HL-60 (cell line): Measurements from ENCODE around the gene NOTCH3.

Experiments
- GABPA ChIP-seq: IDR thresholded peaks from 2 replicates; pipeline ENCODE4 v1.6.1; 2012; ENCODE audit warnings: low read depth
- POLR2AphosphoS5 ChIP-seq: IDR thresholded peaks from 2 replicates; pipeline ENCODE4 v1.6.1; 2012; ENCODE audit warnings: low read depth
- SPI1 ChIP-seq: IDR thresholded peaks from 2 replicates; pipeline ENCODE4 v1.6.1; 2012; ENCODE audit warnings: low read depth, mild to moderate bottlenecking, borderline replicate concordance
- TF ChIP-seq, protein P1 (sequence below): IDR thresholded peaks from one replicate; pipeline ENCODE4 v1.5.1; 2011; ENCODE audit warnings: low read length, control low read depth, inconsistent platforms; ENCODE audit not compliant: insufficient read depth
- TF ChIP-seq, protein P2 (sequence below): IDR thresholded peaks from 2 replicates; pipeline ENCODE4 v1.6.1; 2012; ENCODE audit warnings: low read depth; ENCODE audit not compliant: insufficient replicate concordance

DNA sequence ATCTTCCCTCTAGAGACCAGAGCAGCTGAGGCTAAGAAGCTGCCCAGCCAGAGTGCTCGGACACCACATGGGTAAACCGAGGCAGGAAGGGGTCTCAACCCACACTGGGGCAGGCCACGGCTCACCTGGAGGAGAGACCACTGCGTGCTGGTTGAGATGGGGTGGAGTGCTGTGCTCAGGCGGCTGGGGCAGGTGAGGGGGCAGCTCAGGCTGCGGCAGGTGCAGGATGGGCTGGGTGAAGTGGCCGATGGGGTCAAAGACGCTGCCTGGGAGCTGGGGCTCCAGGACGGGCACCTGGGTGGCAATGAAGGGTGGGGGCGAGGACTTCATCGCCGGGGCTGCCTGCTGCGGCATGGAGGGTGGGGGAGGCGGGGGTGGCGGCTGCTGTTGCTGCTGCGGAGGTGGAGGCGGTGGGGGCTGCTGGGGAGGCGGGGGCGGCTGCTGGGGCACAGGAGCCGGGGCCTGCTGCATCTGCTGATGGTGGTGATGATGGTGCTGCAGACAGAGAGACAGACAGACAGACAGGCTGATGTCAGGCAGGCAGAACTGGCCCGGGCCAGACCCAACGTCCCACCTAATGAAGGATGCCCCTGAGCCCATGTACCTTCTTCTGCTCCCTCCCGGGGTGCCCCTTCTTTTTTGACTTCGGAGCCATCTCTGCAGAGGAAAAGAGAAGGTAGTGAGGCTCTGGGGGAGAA is 43.5 kb upstream of the NOTCH3 start:
- TF ChIP-seq, protein P1, sequence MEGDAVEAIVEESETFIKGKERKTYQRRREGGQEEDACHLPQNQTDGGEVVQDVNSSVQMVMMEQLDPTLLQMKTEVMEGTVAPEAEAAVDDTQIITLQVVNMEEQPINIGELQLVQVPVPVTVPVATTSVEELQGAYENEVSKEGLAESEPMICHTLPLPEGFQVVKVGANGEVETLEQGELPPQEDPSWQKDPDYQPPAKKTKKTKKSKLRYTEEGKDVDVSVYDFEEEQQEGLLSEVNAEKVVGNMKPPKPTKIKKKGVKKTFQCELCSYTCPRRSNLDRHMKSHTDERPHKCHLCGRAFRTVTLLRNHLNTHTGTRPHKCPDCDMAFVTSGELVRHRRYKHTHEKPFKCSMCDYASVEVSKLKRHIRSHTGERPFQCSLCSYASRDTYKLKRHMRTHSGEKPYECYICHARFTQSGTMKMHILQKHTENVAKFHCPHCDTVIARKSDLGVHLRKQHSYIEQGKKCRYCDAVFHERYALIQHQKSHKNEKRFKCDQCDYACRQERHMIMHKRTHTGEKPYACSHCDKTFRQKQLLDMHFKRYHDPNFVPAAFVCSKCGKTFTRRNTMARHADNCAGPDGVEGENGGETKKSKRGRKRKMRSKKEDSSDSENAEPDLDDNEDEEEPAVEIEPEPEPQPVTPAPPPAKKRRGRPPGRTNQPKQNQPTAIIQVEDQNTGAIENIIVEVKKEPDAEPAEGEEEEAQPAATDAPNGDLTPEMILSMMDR = no peak
- no peak for TF ChIP-seq POLR2AphosphoS5
- TF ChIP-seq, protein P2, sequence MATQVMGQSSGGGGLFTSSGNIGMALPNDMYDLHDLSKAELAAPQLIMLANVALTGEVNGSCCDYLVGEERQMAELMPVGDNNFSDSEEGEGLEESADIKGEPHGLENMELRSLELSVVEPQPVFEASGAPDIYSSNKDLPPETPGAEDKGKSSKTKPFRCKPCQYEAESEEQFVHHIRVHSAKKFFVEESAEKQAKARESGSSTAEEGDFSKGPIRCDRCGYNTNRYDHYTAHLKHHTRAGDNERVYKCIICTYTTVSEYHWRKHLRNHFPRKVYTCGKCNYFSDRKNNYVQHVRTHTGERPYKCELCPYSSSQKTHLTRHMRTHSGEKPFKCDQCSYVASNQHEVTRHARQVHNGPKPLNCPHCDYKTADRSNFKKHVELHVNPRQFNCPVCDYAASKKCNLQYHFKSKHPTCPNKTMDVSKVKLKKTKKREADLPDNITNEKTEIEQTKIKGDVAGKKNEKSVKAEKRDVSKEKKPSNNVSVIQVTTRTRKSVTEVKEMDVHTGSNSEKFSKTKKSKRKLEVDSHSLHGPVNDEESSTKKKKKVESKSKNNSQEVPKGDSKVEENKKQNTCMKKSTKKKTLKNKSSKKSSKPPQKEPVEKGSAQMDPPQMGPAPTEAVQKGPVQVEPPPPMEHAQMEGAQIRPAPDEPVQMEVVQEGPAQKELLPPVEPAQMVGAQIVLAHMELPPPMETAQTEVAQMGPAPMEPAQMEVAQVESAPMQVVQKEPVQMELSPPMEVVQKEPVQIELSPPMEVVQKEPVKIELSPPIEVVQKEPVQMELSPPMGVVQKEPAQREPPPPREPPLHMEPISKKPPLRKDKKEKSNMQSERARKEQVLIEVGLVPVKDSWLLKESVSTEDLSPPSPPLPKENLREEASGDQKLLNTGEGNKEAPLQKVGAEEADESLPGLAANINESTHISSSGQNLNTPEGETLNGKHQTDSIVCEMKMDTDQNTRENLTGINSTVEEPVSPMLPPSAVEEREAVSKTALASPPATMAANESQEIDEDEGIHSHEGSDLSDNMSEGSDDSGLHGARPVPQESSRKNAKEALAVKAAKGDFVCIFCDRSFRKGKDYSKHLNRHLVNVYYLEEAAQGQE = no peak
- TF ChIP-seq SPI1 = no peak
- no peak for TF ChIP-seq GABPA
